Left ventricle myocardium inferior (tissue), 1 donor: ENCODE results near the gene SAMD4A. TPM values are rescaled to one million over a fixed set of nuclear protein-coding genes. Genes with fewer than 3 reads are reported as not detected.

Experiments used
- DNase-seq: peaks from one replicate; pipeline ENCODE4 v3.0.0-alpha.2; 2020
- H3K27ac ChIP-seq: fragments of 200-600 bp; replicated peaks from 2 replicates; pipeline ENCODE4 v1.8.0; 2021
- H3K27me3 ChIP-seq: fragments of 200-600 bp; 2 replicates; pipeline ENCODE4 v1.8.0; 2021; ENCODE audit warnings: low read depth
- H3K36me3 ChIP-seq: fragments of 200-600 bp; 2 replicates; pipeline ENCODE4 v1.8.0; 2021
- H3K4me1 ChIP-seq: fragments of 200-600 bp; 2 replicates; pipeline ENCODE4 v1.8.0; 2021
- H3K4me3 ChIP-seq: fragments of 200-600 bp; 2 replicates; pipeline ENCODE4 v1.8.0; 2021; ENCODE audit warnings: mild to moderate bottlenecking, moderate library complexity
- H3K9me3 ChIP-seq: fragments of 200-600 bp; replicated peaks from 2 replicates; pipeline ENCODE4 v1.8.0; 2021
- intact Hi-C: fragments of 100-400 bp; cut with micrococcal nuclease; formaldehyde crosslinking; loops from one replicate; pipeline ENCODE4 v1.11.0; 2022
- total RNA-seq: library from RNA; stranded (reverse); fragmentation: NEBNext Ultra II Directional; extraction: Animal tissue kit (Norgen Biotek cat#: 25700); gene quantifications from one replicate; pipeline ENCODE4 v1.2.1, GENCODE V29; 2021
- TF ChIP-seq, protein P1 (sequence below): fragments of 200-600 bp; IDR thresholded peaks from 2 replicates; pipeline ENCODE4 v1.8.0; 2021; ENCODE audit warnings: antibody characterized with exemption, mild to moderate bottlenecking, borderline replicate concordance
- donor health status: DM: no; HTN: yes; CAD: no; lungs with severe emphysema.

The SAMD4A gene
- total RNA-seq, 1 donor from 2014 or later = 173 TPM

DNA sequence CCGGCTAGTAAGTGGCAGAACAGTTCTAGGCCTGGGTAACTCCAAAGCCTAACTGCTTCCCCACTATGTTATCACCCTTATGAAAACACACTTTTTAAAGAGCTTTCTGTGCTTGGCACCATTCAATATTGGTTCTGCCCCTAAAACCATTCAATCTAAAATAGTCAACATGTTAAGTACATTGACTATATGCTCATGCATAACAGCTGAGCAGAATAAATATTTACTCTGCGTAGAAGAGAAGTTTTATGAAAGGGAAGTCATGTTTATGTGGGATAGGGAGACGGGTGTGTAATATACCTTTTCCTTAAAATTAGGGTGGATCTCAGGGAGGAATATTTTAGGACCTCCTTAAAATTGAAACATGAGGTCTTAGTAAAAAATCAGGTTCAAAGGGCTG, 80.5 kb downstream of the SAMD4A start:
- DNase-seq = no peak
- Histone ChIP-seq H3K4me1 (peaks cover 92% of the 10 kb centered on the region), H3K27me3 (no peaks in the 10 kb centered on the region), H3K27ac (no peak overlapping the region), H3K4me3 (no peak overlapping the region), H3K36me3 (no peaks in the 10 kb centered on the region), H3K9me3 (no peaks in the 10 kb centered on the region)
- TF ChIP-seq, protein P1, sequence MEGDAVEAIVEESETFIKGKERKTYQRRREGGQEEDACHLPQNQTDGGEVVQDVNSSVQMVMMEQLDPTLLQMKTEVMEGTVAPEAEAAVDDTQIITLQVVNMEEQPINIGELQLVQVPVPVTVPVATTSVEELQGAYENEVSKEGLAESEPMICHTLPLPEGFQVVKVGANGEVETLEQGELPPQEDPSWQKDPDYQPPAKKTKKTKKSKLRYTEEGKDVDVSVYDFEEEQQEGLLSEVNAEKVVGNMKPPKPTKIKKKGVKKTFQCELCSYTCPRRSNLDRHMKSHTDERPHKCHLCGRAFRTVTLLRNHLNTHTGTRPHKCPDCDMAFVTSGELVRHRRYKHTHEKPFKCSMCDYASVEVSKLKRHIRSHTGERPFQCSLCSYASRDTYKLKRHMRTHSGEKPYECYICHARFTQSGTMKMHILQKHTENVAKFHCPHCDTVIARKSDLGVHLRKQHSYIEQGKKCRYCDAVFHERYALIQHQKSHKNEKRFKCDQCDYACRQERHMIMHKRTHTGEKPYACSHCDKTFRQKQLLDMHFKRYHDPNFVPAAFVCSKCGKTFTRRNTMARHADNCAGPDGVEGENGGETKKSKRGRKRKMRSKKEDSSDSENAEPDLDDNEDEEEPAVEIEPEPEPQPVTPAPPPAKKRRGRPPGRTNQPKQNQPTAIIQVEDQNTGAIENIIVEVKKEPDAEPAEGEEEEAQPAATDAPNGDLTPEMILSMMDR = no peak
- intact Hi-C loops = no loop called here

DNA sequence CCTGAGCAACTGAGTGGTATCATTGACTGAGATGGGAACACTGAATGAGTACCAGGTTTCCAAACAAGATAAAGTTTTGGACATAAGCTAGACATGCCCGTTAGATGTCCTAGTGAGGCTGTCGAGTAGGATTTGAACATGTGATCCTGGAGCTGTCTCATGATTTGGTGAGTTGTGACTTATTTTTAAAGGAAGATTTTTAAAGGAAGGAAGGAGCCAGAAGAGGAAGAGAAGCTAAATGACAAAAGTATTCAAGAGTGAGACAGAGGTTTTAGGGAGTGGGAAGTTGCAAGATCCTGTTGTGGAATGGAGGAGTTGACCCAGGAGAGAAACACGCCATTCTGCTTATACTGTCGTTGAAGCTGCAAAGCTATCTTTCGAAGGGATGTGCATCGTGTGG, 82.1 kb downstream of the SAMD4A start:
- DNase-seq = no peak
- Histone ChIP-seq H3K4me3 (no peak overlapping the region), H3K4me1 (peaks cover 92% of the 10 kb centered on the region), H3K27me3 (no peaks in the 10 kb centered on the region), H3K36me3 (no peaks in the 10 kb centered on the region), H3K27ac (peak overlapping the region; percentile 90), H3K9me3 (no peaks in the 10 kb centered on the region)
- TF ChIP-seq, protein P1 = no peak
- intact Hi-C loops = no loop called here

DNA sequence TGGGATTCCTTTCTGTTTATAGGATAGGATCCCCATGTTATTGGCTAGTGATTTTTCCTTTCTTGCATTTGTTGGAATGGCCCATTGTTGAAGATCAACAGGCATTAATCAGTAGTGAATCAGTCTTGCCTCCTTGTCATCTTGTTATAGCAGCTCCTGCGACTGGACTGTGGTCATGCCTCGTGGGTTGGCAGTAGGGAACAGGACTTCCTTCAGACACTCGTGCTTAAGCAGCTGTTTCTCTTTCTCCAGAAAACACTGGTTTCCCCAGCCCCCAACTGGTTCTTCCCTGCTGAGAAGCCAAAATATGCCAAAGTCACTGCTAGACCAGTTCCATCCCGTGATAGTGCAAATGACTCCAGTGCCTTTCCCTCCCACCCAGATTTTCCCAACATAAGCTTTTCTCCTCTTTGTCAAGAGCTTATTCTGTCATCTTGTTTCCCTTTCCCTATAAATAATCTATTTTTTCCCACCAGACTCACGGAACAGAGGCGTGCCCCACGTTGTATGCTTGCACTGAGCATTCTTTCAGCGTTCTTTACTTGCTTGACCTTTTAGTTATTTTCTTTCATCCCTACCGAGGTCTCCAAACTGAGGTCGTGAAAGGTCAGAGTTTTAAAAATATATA, 83.5 kb downstream of the SAMD4A start:
- H3K4me3 ChIP-seq = peak overlapping the region; percentile 26
- DNase-seq = no peak
- H3K4me1 ChIP-seq = peaks cover 95% of the 10 kb centered on the region
- no peaks in the 10 kb centered on the region for H3K36me3 ChIP-seq
- no peaks in the 10 kb centered on the region for H3K27me3 ChIP-seq
- TF ChIP-seq, protein P1 = no peak
- peak overlapping the region; percentile 90 for H3K27ac ChIP-seq
- intact Hi-C loops = no loop called here
- no peaks in the 10 kb centered on the region for H3K9me3 ChIP-seq

DNA sequence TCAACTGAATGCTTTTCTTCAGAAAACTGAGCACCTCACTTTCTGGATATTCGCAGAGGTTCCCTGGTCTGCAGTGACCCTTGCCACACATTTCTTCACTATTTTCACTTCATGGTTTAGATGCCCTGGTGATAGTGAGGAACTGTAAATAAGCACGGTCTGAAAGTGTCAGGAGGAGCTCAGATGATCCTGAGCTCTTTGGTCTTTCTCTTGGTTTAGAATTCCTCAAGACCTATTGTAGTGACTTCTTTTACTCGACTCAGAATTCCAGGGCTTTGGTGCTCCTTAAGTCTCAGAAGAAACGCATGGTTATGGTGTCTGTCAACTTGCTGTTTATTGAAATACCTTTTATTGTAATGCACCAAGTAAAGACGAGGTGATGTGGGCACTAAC, 84.0 kb downstream of the SAMD4A start:
- H3K36me3 ChIP-seq = no peaks in the 10 kb centered on the region
- H3K9me3 ChIP-seq = no peaks in the 10 kb centered on the region
- peak overlapping the region; percentile 26 for H3K4me3 ChIP-seq
- TF ChIP-seq, protein P1 = no peak
- intact Hi-C loops = no loop called here
- H3K27ac ChIP-seq = peak overlapping the region; percentile 90
- DNase-seq = no peak
- no peaks in the 10 kb centered on the region for H3K27me3 ChIP-seq
- peaks cover 93% of the 10 kb centered on the region for H3K4me1 ChIP-seq

DNA sequence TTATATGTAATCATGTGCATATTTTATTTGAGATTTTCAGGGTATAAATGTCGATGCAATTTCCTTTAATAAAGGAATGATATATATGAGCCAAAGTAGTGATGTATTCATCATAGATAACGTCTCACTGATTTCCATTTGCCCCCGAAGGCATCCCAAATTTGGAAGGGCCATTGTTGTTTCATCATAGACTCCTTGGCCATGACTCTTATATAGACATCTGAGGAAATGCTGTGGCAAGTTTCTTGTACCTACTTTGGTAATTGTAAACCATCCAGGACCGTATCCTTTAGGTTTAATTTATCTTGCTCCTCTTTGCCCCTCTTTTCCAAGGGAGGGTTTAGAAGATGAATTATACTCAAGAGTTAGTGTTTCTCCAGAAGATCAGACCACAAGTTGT, 84.7 kb downstream of the SAMD4A start:
- DNase-seq = no peak
- H3K36me3 ChIP-seq = no peaks in the 10 kb centered on the region
- TF ChIP-seq, protein P1 = no peak
- H3K9me3 ChIP-seq = no peaks in the 10 kb centered on the region
- H3K4me3 ChIP-seq = peak overlapping the region; percentile 44
- intact Hi-C loops = no loop called here
- peak overlapping the region; percentile 90 for H3K27ac ChIP-seq
- no peaks in the 10 kb centered on the region for H3K27me3 ChIP-seq
- H3K4me1 ChIP-seq = peaks cover 86% of the 10 kb centered on the region
